Mucosa of descending colon (tissue), 3 donors: ENCODE data around the gene LONP1. TPM values are rescaled to one million over a fixed set of nuclear protein-coding genes. Genes with fewer than 3 reads are reported as not detected.

Experiments
- ATAC-seq: fragments of 200-7000 bp; cut with Tn5 transposase; one replicate; pipeline ENCODE4 v1.9.1; 2020; ENCODE audit warnings: mild to moderate bottlenecking, moderate library complexity
- DNase-seq, 3 donors: peaks; one replicate each; pipeline ENCODE4 v3.0.0-alpha.2; 2020
- H3K36me3 ChIP-seq: fragments of 200-600 bp; one replicate; pipeline ENCODE4 v1.8.0; 2021; ENCODE audit warnings: low read depth, mild to moderate bottlenecking
- H3K4me1 ChIP-seq: fragments of 200-600 bp; one replicate; pipeline ENCODE4 v1.8.0; 2021; ENCODE audit warnings: low read depth, mild to moderate bottlenecking
- H3K4me3 ChIP-seq: fragments of 200-600 bp; one replicate; pipeline ENCODE4 v1.8.0; 2021; ENCODE audit warnings: mild to moderate bottlenecking
- H3K9me3 ChIP-seq: fragments of 200-600 bp; one replicate; pipeline ENCODE4 v1.8.0; 2021; ENCODE audit warnings: mild to moderate bottlenecking
- intact Hi-C, 2 donors: fragments of 100-400 bp; cut with DNase I in 1 of 2; cut with micrococcal nuclease in 1 of 2; formaldehyde crosslinking; loops; one replicate each; pipeline versions ENCODE4 v1.11.0 to v1.11.1; 2022; cut with DNase I, micrococcal nuclease
- total RNA-seq, 3 donors: library from RNA; stranded (reverse); fragmentation: NEBNext Ultra II Directional in 2 of 3; extraction: Animal tissue kit (Norgen Biotek cat#: 25700) in 2 of 3; gene quantifications; one replicate each; pipeline versions ENCODE4 v1.2.1 to v1.2.4, GENCODE V29; 2021 to 2023
- TF ChIP-seq, protein P1 (sequence below): fragments of 200-600 bp; IDR thresholded peaks from one replicate; pipeline ENCODE4 v1.8.0; 2022; ENCODE audit warnings: antibody characterized with exemption, mild to moderate bottlenecking
- donor health status: DM: no; HTN: no; CAD: no; lungs with moderate emphysema.
- donor health status: DM: no; HTN: no; CAD: no.
- donor health status: DM: no; HTN: yes; CAD: no.

LONP1 gene
- total RNA-seq, 3 donors from 2014 or later: 55.9 to 63.0 (median 55.9) TPM

DNA sequence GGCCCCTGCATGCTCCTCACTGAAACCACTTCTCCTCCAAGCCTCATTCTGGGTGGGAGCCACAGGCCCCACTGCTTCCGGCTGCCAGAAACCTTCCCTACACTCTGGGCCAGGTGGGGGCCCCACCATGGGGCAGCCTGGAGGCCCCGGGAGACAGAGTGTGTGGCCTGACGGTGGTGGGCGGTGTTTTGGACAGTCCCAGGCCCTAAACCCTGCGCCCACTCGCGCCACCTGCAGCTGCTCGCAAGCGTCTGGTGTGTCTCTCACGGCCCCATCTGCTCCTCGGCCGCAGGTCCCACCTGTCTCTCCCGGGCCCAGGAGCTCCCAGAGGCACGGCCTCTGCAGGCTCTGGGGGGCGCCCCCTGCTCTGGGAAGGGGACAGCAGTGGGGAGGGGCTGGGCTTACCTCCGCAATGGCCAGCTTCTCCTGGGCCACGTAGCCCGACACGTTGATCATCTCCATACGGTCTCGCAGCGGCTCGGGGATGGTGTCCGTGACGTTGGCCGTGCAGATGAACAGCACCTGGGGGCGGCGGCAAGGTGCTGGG, 24.2 kb downstream of the LONP1 start:
- no peaks in the 10 kb centered on the region for H3K9me3 ChIP-seq
- intact Hi-C loops: no loop called here
- no peak for DNase-seq
- peaks cover 10% of the 10 kb centered on the region for H3K4me1 ChIP-seq
- no peak overlapping the region for H3K4me3 ChIP-seq
- no peak for ATAC-seq
- H3K36me3 ChIP-seq: peaks cover 5% of the 10 kb centered on the region
- TF ChIP-seq, protein P1, sequence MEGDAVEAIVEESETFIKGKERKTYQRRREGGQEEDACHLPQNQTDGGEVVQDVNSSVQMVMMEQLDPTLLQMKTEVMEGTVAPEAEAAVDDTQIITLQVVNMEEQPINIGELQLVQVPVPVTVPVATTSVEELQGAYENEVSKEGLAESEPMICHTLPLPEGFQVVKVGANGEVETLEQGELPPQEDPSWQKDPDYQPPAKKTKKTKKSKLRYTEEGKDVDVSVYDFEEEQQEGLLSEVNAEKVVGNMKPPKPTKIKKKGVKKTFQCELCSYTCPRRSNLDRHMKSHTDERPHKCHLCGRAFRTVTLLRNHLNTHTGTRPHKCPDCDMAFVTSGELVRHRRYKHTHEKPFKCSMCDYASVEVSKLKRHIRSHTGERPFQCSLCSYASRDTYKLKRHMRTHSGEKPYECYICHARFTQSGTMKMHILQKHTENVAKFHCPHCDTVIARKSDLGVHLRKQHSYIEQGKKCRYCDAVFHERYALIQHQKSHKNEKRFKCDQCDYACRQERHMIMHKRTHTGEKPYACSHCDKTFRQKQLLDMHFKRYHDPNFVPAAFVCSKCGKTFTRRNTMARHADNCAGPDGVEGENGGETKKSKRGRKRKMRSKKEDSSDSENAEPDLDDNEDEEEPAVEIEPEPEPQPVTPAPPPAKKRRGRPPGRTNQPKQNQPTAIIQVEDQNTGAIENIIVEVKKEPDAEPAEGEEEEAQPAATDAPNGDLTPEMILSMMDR: no peak

DNA sequence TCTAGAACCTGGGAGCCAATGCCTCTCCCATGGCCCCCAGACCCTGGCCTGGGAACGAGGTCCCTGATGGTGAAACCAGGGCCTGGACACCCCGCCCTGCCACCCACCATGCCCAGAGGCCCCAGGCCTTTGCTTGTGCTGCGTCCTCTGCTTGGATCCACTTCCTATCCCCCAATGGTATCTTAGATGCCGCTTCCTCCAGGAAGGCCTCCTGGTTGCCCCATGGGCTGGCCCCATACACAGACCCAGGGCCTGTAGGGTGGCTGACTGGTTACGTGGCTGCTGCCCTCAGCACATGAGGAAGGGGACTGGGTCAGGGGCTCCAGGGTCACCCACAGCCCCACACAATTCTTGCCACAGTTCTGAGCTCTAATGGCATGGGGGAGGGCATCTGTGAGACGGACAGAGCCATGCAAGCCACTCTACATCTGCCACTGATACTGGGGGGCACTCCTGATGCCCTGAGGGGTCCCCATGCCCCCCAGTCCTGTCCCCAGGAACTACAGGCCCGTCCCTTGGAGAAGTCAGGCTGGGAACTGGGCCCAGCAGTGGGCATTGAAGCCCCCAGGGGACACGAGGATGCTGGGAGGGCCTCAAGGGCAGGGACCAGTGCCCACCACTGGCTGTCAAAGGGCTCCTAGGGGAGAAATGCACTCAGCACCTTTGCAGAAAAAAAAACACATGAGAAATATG, 24.8 kb downstream of the LONP1 start:
- Histone ChIP-seq H3K36me3 (peaks cover 5% of the 10 kb centered on the region), H3K4me3 (no peak overlapping the region), H3K9me3 (no peaks in the 10 kb centered on the region), H3K4me1 (peaks cover 10% of the 10 kb centered on the region)
- no peak for DNase-seq
- TF ChIP-seq, protein P1: no peak
- no peak for ATAC-seq
- intact Hi-C loops: no loop called here

DNA sequence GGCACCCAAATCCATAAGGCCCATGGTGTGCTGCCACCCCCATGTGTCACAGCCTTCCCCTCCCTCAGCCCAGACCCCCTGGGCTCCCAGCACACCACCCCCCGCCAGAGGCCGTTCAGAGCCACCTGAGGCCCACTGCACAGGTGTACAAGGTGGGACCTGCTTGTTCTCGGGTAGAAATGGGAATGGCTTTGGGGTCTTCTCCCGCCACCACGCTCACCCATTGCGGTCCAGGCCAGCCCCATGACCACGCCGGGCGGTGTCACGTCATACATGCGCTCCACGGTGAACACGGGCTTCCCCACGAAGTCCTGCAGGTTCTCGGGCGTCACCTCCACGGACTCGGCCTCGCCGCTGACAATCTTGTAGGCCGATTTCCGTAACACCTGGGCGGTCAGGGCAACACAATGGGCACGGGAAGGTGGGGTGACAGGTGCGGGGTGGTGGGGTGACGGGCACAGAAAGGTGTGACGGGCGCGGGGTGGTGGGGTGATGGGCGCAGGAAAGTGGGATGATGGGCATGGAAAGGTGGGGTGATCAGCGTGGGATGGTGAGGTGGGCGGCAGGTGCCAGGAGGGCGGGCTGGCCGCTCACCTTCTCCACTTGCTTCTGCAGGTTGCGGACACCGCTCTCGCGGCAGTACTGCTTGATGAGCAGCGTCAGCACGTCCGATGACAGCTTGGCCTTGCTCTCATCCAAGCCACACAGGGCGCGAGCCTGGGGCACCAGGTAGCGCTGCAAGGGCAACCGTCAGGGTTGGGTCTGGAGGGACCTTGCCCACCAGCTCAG, 25.6 kb downstream of the LONP1 start:
- intact Hi-C loops: no loop called here
- TF ChIP-seq, protein P1: no peak

DNA sequence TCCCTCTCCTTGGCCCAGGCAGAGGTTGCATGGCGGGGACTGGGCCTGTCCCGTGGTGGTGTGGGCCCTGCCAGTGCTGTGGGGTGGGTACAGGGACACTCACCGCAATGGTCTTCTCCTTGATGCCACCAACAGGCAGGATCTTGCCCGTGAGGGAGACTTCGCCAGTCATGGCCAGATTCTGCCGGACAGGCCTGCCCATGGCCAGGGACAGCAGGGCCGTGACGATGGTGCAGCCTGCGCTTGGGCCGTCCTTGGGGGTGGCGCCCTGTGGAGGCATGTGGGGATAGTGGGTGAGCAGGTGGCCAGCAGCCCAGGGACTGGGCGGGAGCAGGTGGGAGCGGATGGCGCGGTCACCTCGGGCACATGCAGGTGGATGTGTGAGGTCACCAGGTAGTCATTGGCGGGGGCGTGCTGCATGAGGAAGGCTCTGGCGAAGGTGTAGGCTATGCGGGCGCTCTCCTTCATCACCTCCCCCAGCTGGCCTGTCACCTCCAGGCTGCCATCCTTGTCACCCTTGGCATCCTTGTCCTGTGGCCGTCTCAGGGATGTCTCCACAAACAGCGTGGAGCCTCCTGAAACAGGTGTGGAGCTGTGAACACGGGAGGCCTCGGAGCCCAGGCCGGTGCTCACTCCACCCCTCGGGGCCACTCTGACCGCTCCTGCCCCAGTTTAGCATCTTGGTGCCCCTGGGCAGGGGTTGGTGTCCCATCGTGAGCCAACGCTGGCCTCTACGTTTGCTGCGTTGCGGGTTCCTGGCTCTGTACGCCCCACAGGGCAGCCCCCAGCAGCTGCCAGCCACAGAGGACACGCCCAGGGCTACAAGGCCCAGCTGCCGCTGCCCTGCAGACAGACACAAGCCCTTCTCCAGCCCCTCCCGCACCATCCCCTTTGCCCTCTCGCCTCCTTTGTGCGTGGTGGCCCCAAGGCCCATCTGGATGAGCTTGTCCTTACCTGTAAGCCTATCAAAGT, 26.5 kb downstream of the LONP1 start:
- TF ChIP-seq, protein P1: no peak
- no peaks in the 10 kb centered on the region for H3K9me3 ChIP-seq
- no peak overlapping the region for H3K4me3 ChIP-seq
- intact Hi-C loops: no loop called here
- peaks cover 10% of the 10 kb centered on the region for H3K4me1 ChIP-seq
- DNase-seq (no peak), ATAC-seq (no peak)
- H3K36me3 ChIP-seq: peaks cover 5% of the 10 kb centered on the region

More for the DNA sequence above, 25.6 kb downstream of the LONP1 start:
- peaks cover 5% of the 10 kb centered on the region for H3K36me3 ChIP-seq
- ATAC-seq (no peak), DNase-seq (no peak)
- no peaks in the 10 kb centered on the region for H3K9me3 ChIP-seq
- no peak overlapping the region for H3K4me3 ChIP-seq
- peaks cover 10% of the 10 kb centered on the region for H3K4me1 ChIP-seq

DNA sequence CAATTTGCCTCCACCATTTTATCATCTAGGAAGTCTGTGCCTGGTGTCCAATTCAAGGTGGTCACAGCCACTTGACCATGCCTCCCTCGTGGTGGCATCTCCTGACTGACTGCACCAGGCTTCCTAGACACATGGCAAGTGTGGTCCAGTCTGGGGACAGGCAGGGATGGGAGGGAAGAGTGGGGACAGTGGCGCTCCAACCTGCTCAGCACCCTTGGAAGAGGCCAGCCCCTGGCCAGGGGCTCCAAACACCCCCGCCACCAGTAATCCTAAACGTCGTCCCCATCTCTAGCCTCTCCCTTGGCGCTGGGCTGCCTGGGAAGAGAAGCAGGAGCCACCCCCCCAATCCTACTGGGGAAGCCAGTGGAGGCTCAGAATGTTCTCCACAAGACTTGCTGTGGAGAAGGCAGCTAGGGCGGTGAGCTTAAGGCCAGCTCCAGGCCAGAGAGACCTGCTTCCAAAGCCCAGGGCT, 27.2 kb downstream of the LONP1 start:
- no peaks in the 10 kb centered on the region for H3K9me3 ChIP-seq

More for the DNA sequence above, 27.2 kb downstream of the LONP1 start:
- intact Hi-C loops: no loop called here
- TF ChIP-seq, protein P1: no peak
- H3K4me1 ChIP-seq: peaks cover 10% of the 10 kb centered on the region
- no peak for DNase-seq
- H3K36me3 ChIP-seq: peaks cover 5% of the 10 kb centered on the region
- no peak for ATAC-seq
- H3K4me3 ChIP-seq: no peak overlapping the region
